A673 (cell line): ENCODE results near the gene PCLO.

ENCODE experiments used
- CTCF ChIP-seq: fragments of 300-800, 200-600 bp; sonication (generic); conservative IDR thresholded peaks from 2 replicates; pipeline ENCODE4 v1.5.1; 2017; ENCODE audit warnings: low read depth, mild to moderate bottlenecking, antibody characterized with exemption, low read length, moderate library complexity, mixed read lengths
- EZH2 ChIP-seq: fragments of 200-600 bp; sonication (generic); IDR thresholded peaks from 2 replicates; pipeline ENCODE4 v1.6.1; 2017; ENCODE audit warnings: borderline replicate concordance, low read depth, mild to moderate bottlenecking, mixed read lengths, antibody characterized with exemption, low read length; ENCODE audit not compliant: poor library complexity, severe bottlenecking

DNA sequence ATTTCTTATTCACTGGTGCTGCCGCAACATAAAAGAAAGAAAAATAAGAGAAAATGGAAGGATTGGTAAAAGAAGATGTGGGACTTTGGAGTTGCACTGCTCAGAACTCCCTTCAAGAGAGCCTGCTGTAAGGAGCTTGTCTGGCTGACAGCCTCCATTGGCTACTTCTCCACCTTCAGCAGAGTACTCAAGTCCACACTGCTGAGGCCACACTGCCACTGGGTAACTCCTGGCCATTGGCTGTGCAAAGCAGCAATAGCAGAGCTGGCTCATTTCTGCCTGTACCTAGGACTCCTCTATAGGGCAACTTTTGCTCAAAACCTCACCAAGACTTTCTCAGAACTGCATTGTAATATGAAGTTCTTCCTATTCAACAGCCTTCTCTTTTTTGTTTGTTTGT lies 38.7 kb upstream of the PCLO start:
- no peak for TF ChIP-seq CTCF
- no peak for TF ChIP-seq EZH2
